Measurements from ENCODE around the gene ZNF81. TPM values are rescaled to one million over a fixed set of nuclear protein-coding genes. Genes with fewer than 3 reads are reported as not detected.

Gene ZNF81
- total RNA-seq, 5 donors from 2014 or later (not counting 1 experiment from before 2014, with no cell fraction given) = 8.7 to 14.3 (median 11.5) TPM

Other genes with a start within 250 kb of the ZNF81 start
- 1 to 10 TPM in 1 of 5 donors, under 1 TPM in 3, not detected in 1; 0.21 to 1.3 (median 0.81) TPM for gene SYN1, start 217.0 kb upstream of the ZNF81 start, total RNA-seq
- 10 to 100 TPM; 17.7 to 37.1 (median 26.5) TPM for gene CFP, start 207.0 kb upstream of the ZNF81 start, total RNA-seq
- 10 to 100 TPM; 28.5 to 40.0 (median 36.0) TPM for gene ELK1, start 186.3 kb upstream of the ZNF81 start, total RNA-seq
- 100 to 1,000 TPM; 155 to 186 (median 178) TPM for gene UXT, start 177.7 kb upstream of the ZNF81 start, total RNA-seq
- 10 to 100 TPM in 3 of 5 donors, 1 to 10 TPM in 2; 7.7 to 13.0 (median 11.4) TPM for gene ZNF182, start 167.1 kb downstream of the ZNF81 start, total RNA-seq
- not detected for gene SPACA5, start 170.1 kb downstream of the ZNF81 start, total RNA-seq
- 1 to 10 TPM; 2.1 to 3.3 (median 2.7) TPM for gene ZNF630, start 234.7 kb downstream of the ZNF81 start, total RNA-seq